VCaP (cell line): Measurements from ENCODE around the gene ZMIZ1.
A peak's percentile ranks its signal among the peaks of the same experiment; 100 is the strongest.

ENCODE experiments used
- H3K27ac ChIP-seq: fragments of 450-650 bp; 2 replicates; pipeline ENCODE4 v1.5.1; 2017
- CTCF ChIP-seq: fragments of 450-650 bp; conservative IDR thresholded peaks from 2 replicates; pipeline ENCODE4 v1.5.1; 2017; ENCODE audit warnings: mild to moderate bottlenecking, moderate library complexity

The ZMIZ1 gene

GRCh38 chr10:79045566-79046175, 23.1 kb upstream of the ZMIZ1 start:
- no peak for TF ChIP-seq CTCF

GRCh38 chr10:79046326-79046725, 22.4 kb upstream of the ZMIZ1 start:
- H3K27ac ChIP-seq, result no peak overlapping the region

More at GRCh38 chr10:79045566-79046175, 23.1 kb upstream of the ZMIZ1 start:
- H3K27ac ChIP-seq, result no peak overlapping the region

GRCh38 chr10:79046741-79047583, 21.8 kb upstream of the ZMIZ1 start:
- peak overlapping the region; percentile 68; the same call in 1 of the 2 replicates for H3K27ac ChIP-seq
- TF ChIP-seq CTCF, result no peak

More at GRCh38 chr10:79046326-79046725, 22.4 kb upstream of the ZMIZ1 start:
- no peak for TF ChIP-seq CTCF

- no peak for TF ChIP-seq CTCF
- H3K27ac ChIP-seq, result peak overlapping the region; percentile 68; the same call in 1 of the 2 replicates
Measured at GRCh38 chr10:79047584-79047874, 21.2 kb upstream of the ZMIZ1 start.

- H3K27ac ChIP-seq, result peak overlapping the region; percentile 68
- TF ChIP-seq CTCF, result no peak
Measured at GRCh38 chr10:79047875-79048638, 20.7 kb upstream of the ZMIZ1 start.

- TF ChIP-seq CTCF, result no peak
- H3K27ac ChIP-seq, result peak overlapping the region; percentile 68
Measured at GRCh38 chr10:79048639-79049550, 19.9 kb upstream of the ZMIZ1 start.
